Glutamatergic neuron (in vitro differentiated cells): ENCODE data around the gene PCP2. TPM values are rescaled to one million over a fixed set of nuclear protein-coding genes. Genes with fewer than 3 reads are reported as not detected.
A peak's percentile ranks its signal among the peaks of the same experiment; 100 is the strongest.

Experiments used
- DNase-seq: peaks from one replicate; pipeline ENCODE4 v3.0.0; 2022
- H3K27ac Mint-ChIP-seq: one replicate; pipeline ENCODE4 v1.8.0; 2020; ENCODE audit warnings: mild to moderate bottlenecking, mixed read lengths, inconsistent platforms; ENCODE audit not compliant: unreplicated experiment
- H3K27me3 Mint-ChIP-seq: one replicate; pipeline ENCODE4 v1.8.0; 2020; ENCODE audit warnings: mild to moderate bottlenecking, moderate library complexity, mixed read lengths, inconsistent platforms; ENCODE audit not compliant: unreplicated experiment
- H3K36me3 Mint-ChIP-seq: one replicate; pipeline ENCODE4 v1.8.0; 2020; ENCODE audit warnings: mild to moderate bottlenecking, mixed read lengths, inconsistent platforms; ENCODE audit not compliant: unreplicated experiment
- H3K4me1 Mint-ChIP-seq: one replicate; pipeline ENCODE4 v1.8.0; 2020; ENCODE audit warnings: mild to moderate bottlenecking, low read depth, mixed read lengths, inconsistent platforms; ENCODE audit not compliant: unreplicated experiment
- H3K4me3 Mint-ChIP-seq: one replicate; pipeline ENCODE4 v1.8.0; 2020; ENCODE audit warnings: mild to moderate bottlenecking, mixed read lengths, inconsistent platforms; ENCODE audit not compliant: unreplicated experiment
- H3K9me3 Mint-ChIP-seq: one replicate; pipeline ENCODE4 v1.8.0; 2020; ENCODE audit warnings: mild to moderate bottlenecking, moderate library complexity, mixed read lengths, inconsistent platforms; ENCODE audit not compliant: unreplicated experiment
- total RNA-seq: library from RNA; stranded (reverse); fragmentation: NEBNext Ultra II Directional; extraction: Animal tissue kit (Norgen Biotek cat#: 25700); gene quantifications from one replicate; pipeline ENCODE4 v1.2.1, GENCODE V29; 2021; ENCODE audit not compliant: unreplicated experiment
- TF ChIP-seq, protein P1 (sequence below): fragments of 200-600 bp; sonication (generic); IDR thresholded peaks from one replicate; pipeline ENCODE4 v1.5.0; 2021; ENCODE audit not compliant: partially characterized antibody, unreplicated experiment

PCP2 gene
- total RNA-seq, 1 donor from 2014 or later = not detected

DNA sequence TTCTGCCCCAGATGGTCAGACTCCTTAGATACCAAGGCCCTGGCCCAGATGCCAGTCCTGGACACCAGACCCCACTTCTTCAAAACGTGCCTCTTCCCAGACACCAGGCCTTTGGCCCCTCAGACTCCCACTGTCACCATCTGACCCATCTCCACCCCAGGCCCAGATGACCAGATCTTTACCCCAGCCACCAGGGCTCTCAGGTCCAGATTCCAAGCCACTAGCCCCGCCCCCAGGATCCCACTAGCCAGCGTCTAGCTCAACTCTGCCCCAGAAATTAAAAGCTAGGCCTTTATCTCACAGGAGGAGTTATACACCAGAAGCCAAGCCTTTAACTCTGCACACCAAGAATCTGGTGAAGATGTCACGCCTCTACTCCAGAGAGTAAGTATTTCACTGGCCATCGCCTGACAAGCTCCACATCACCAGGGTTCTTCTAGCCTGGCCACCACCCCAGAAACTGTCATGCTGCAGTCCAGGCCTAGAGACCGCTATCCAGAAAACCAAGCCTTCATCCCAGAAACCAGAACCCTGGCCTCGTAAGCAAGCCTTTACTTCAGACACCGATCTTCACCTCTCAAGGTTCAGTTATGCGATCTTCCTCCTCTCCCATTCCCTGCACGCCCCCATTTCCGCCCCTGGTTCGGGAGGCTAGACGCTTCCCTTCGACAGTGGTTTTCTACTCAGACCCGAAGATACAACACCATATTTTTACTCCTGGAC is 4.8 kb downstream of the PCP2 start:
- H3K9me3 Mint-ChIP-seq = peaks cover 12% of the 10 kb centered on the region
- H3K27me3 Mint-ChIP-seq = peaks cover 12% of the 10 kb centered on the region
- TF ChIP-seq, protein P1, sequence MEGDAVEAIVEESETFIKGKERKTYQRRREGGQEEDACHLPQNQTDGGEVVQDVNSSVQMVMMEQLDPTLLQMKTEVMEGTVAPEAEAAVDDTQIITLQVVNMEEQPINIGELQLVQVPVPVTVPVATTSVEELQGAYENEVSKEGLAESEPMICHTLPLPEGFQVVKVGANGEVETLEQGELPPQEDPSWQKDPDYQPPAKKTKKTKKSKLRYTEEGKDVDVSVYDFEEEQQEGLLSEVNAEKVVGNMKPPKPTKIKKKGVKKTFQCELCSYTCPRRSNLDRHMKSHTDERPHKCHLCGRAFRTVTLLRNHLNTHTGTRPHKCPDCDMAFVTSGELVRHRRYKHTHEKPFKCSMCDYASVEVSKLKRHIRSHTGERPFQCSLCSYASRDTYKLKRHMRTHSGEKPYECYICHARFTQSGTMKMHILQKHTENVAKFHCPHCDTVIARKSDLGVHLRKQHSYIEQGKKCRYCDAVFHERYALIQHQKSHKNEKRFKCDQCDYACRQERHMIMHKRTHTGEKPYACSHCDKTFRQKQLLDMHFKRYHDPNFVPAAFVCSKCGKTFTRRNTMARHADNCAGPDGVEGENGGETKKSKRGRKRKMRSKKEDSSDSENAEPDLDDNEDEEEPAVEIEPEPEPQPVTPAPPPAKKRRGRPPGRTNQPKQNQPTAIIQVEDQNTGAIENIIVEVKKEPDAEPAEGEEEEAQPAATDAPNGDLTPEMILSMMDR = no peak
- H3K4me3 Mint-ChIP-seq = peak overlapping the region; percentile 99
- peak overlapping the region; percentile 98 for H3K27ac Mint-ChIP-seq
- no peaks in the 10 kb centered on the region for H3K36me3 Mint-ChIP-seq
- peaks cover 8% of the 10 kb centered on the region for H3K4me1 Mint-ChIP-seq
- no peak for DNase-seq

GRCh38 chr19:7627166-7627565 is 6.4 kb downstream of the PCP2 start:
- H3K27ac Mint-ChIP-seq = no peak overlapping the region
- H3K36me3 Mint-ChIP-seq = no peaks in the 10 kb centered on the region
- TF ChIP-seq, protein P1 = no peak
- H3K4me1 Mint-ChIP-seq = peaks cover 8% of the 10 kb centered on the region
- H3K9me3 Mint-ChIP-seq = peaks cover 12% of the 10 kb centered on the region
- peaks cover 12% of the 10 kb centered on the region for H3K27me3 Mint-ChIP-seq
- no peak overlapping the region for H3K4me3 Mint-ChIP-seq
- no peak for DNase-seq

DNA sequence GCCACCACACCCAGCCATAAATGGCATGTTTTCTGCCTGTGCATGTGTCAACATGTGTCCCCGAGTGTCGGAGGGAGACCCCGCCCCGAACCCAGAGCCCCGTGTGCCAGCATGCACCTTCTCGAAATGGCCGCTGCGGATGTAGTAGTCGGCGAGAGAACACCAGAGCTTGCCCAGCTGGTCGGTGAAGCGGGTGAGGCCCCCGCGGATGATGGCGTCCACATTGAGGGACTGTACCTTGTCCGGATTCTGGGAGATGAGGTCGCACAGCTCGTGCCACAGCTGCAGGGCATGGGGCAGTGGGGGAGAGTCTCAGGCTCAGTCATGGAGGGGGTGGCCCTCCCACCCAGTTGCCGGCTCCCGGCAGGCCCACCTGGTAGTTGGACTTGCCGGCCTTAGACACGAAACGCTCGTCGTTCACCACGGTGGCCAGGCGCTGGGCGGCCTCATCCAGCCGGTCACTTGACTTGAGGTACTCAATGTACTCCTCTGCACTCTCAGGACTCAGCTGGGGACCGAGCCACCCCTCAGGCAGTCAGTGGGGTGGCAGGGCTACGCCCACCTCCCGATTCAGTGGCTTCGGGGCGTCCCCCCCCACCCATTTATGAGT is 7.7 kb downstream of the PCP2 start:
- DNase-seq = no peak
- TF ChIP-seq, protein P1 = no peak
- Mint-ChIP-seq H3K36me3 (no peaks in the 10 kb centered on the region), H3K4me3 (no peak overlapping the region), H3K27me3 (peaks cover 12% of the 10 kb centered on the region), H3K4me1 (peaks cover 8% of the 10 kb centered on the region), H3K9me3 (peaks cover 16% of the 10 kb centered on the region), H3K27ac (no peak overlapping the region)

- peaks cover 8% of the 10 kb centered on the region for H3K4me1 Mint-ChIP-seq
- no peaks in the 10 kb centered on the region for H3K36me3 Mint-ChIP-seq
- H3K4me3 Mint-ChIP-seq = no peak overlapping the region
- peaks cover 14% of the 10 kb centered on the region for H3K9me3 Mint-ChIP-seq
- no peak for DNase-seq
- TF ChIP-seq, protein P1 = no peak
- H3K27me3 Mint-ChIP-seq = peaks cover 9% of the 10 kb centered on the region
- no peak overlapping the region for H3K27ac Mint-ChIP-seq
Measured at GRCh38 chr19:7624810-7625209, 8.7 kb downstream of the PCP2 start.
